Neural cell (in vitro differentiated cells): ENCODE measurements around the gene MLLT6. TPM values are rescaled to one million over a fixed set of nuclear protein-coding genes. Genes with fewer than 3 reads are reported as not detected.

ENCODE experiments used
- polyA plus RNA-seq: library from polyadenylated mRNA; depleted of rRNA; stranded (reverse); fragments of >200 nt; gene quantifications from 2 replicates; pipeline ENCODE4 v1.2.3, GENCODE V29; 2014
- small RNA-seq, 3 experiments: library from RNA; depleted of rRNA; stranded (forward); fragments of <200 nt; gene quantifications; one replicate each; pipeline ENCODE3, GENCODE V24; 2012

The MLLT6 gene
- polyA plus RNA-seq, 1 donor from 2014 or later, result 19.7 TPM

Small RNAs within 50 kb of the gene (small RNA-seq; reads per million reads assigned to genes)
- gene MIR4726 (0 to 4.1 (median 1.8) reads per million in 3 experiments), gene MIR4734 (0 to 0.39 (median 0.10) reads per million in 3 experiments), gene RNA5SP440 (0.57 to 4.9 (median 4.0) reads per million in 3 experiments), gene RNU6-866P (0 reads per million in 3 experiments)

Other genes with a start within 250 kb of the MLLT6 start
- 18.0 and 22.8 TPM in 2 replicates for gene SRCIN1, start 99.3 kb upstream of the MLLT6 start, polyA plus RNA-seq
- gene EPOP, start 30.3 kb upstream of the MLLT6 start, polyA plus RNA-seq, result 1.1 and 1.5 TPM in 2 replicates
- 0.48 and 1.2 TPM in 2 replicates for gene CISD3, start 25.1 kb downstream of the MLLT6 start, polyA plus RNA-seq
- 10.7 and 11.7 TPM in 2 replicates for gene PCGF2, start 43.1 kb downstream of the MLLT6 start, polyA plus RNA-seq
- gene PSMB3, start 47.5 kb downstream of the MLLT6 start, polyA plus RNA-seq, result 300 and 338 TPM in 2 replicates
- gene PIP4K2B, start 94.3 kb downstream of the MLLT6 start, polyA plus RNA-seq, result 164 and 187 TPM in 2 replicates
- gene CWC25, start 120.0 kb downstream of the MLLT6 start, polyA plus RNA-seq, result 15.4 and 18.4 TPM in 2 replicates
- 1,212 and 1,333 TPM in 2 replicates for gene RPL23, start 148.4 kb downstream of the MLLT6 start, polyA plus RNA-seq
- 56.3 and 60.0 TPM in 2 replicates for gene LASP1, start 164.8 kb downstream of the MLLT6 start, polyA plus RNA-seq